Hepatocyte (in vitro differentiated cells): ENCODE data around the gene RDX. TPM values are rescaled to one million over a fixed set of nuclear protein-coding genes. Genes with fewer than 3 reads are reported as not detected.

Experiments used
- DNase-seq: peaks from one replicate; pipeline ENCODE4 v3.0.0-alpha.2; 2016; ENCODE audit warnings: low spot score
- H2AFZ ChIP-seq: fragments of 200-600 bp; sonication (generic); 2 replicates; pipeline ENCODE4 v1.6.0; 2016; ENCODE audit warnings: antibody characterized with exemption, mild to moderate bottlenecking
- H3K27ac ChIP-seq: fragments of 200-600 bp; sonication (generic); 2 replicates; pipeline ENCODE4 v1.5.1; 2016; ENCODE audit warnings: mild to moderate bottlenecking
- H3K27me3 ChIP-seq: fragments of 200-600 bp; sonication (generic); 2 replicates; pipeline ENCODE4 v1.6.1; 2016
- H3K36me3 ChIP-seq: fragments of 200-600 bp; sonication (generic); replicated peaks from 2 replicates; pipeline ENCODE4 v1.5.1; 2016; ENCODE audit warnings: low read depth; ENCODE audit not compliant: insufficient read depth
- H3K4me1 ChIP-seq: fragments of 200-600 bp; sonication (generic); 2 replicates; pipeline ENCODE4 v1.5.1; 2016; ENCODE audit warnings: mild to moderate bottlenecking, moderate library complexity; ENCODE audit not compliant: insufficient read depth
- H3K4me2 ChIP-seq: fragments of 200-600 bp; sonication (generic); 2 replicates; pipeline ENCODE4 v1.6.0; 2016
- H3K4me3 ChIP-seq: fragments of 200-600 bp; sonication (generic); 2 replicates; pipeline ENCODE4 v1.5.1; 2016; ENCODE audit warnings: mild to moderate bottlenecking
- H3K79me2 ChIP-seq: fragments of 200-600 bp; sonication (generic); 2 replicates; pipeline ENCODE4 v1.6.0; 2017; ENCODE audit warnings: mild to moderate bottlenecking
- H3K9me2 ChIP-seq: fragments of 200-600 bp; sonication (generic); replicated peaks from 2 replicates; pipeline ENCODE4 v1.6.0; 2017; ENCODE audit warnings: mild to moderate bottlenecking; ENCODE audit not compliant: insufficient read depth
- H3K9me3 ChIP-seq: fragments of 200-600 bp; sonication (generic); 2 replicates; pipeline ENCODE4 v1.5.1; 2016; ENCODE audit warnings: low read depth, mild to moderate bottlenecking
- H4K20me1 ChIP-seq: fragments of 200-600 bp; sonication (generic); 2 replicates; pipeline ENCODE4 v1.6.0; 2016; ENCODE audit warnings: mild to moderate bottlenecking; ENCODE audit not compliant: insufficient read depth, poor library complexity, severe bottlenecking
- EZH2 ChIP-seq: fragments of 200-600 bp; sonication (generic); IDR thresholded peaks from 2 replicates; pipeline ENCODE4 v1.6.1; 2016; ENCODE audit warnings: antibody characterized with exemption, mild to moderate bottlenecking, borderline replicate concordance
- EZH2phosphoT487 ChIP-seq: fragments of 200-600 bp; sonication (generic); IDR thresholded peaks from one replicate; pipeline ENCODE4 v1.6.1; 2018; ENCODE audit warnings: antibody characterized with exemption, mild to moderate bottlenecking, low read depth, moderate library complexity; ENCODE audit not compliant: unreplicated experiment, severe bottlenecking
- WGBS: methylation state at CpG from one replicate; pipeline ENCODE4 v1.1.6; 2016; ENCODE audit warnings: low lambda C conversion rate; ENCODE audit errors: missing lambda C conversion rate; 5-methylcytosine and 5-hydroxymethylcytosine counted together
- polyA plus RNA-seq: library from polyadenylated mRNA; unstranded; fragments of >200 nt; fragmentation: Nextera tagmentation; extraction: Ambion mirVana; gene quantifications from 2 replicates; pipeline ENCODE4 v1.2.1, GENCODE V29; 2016
- total RNA-seq: library from RNA; depleted of rRNA; stranded (reverse); fragments of >200 nt; gene quantifications from 2 replicates; pipeline ENCODE4 v1.2.3, GENCODE V29; 2014
- TF ChIP-seq, protein P1 (sequence below): fragments of 200-600 bp; sonication (generic); IDR thresholded peaks from 2 replicates; pipeline ENCODE4 v1.5.1; 2016; ENCODE audit warnings: antibody characterized with exemption, mild to moderate bottlenecking; ENCODE audit not compliant: poor library complexity

RDX gene
- total and polyA plus RNA-seq, 2 experiments from 2014 or later = 106 to 143 TPM

- H2AFZ ChIP-seq = no peak overlapping the region
- H4K20me1 ChIP-seq = no peaks in the 10 kb centered on the region
- DNase-seq = no peak
- H3K79me2 ChIP-seq = no peaks in the 10 kb centered on the region
- no peaks in the 10 kb centered on the region for H3K9me3 ChIP-seq
- H3K27ac ChIP-seq = no peak overlapping the region
- H3K9me2 ChIP-seq = no peaks in the 10 kb centered on the region
- no peak overlapping the region for H3K4me3 ChIP-seq
- H3K27me3 ChIP-seq = no peaks in the 10 kb centered on the region
- TF ChIP-seq, protein P1, sequence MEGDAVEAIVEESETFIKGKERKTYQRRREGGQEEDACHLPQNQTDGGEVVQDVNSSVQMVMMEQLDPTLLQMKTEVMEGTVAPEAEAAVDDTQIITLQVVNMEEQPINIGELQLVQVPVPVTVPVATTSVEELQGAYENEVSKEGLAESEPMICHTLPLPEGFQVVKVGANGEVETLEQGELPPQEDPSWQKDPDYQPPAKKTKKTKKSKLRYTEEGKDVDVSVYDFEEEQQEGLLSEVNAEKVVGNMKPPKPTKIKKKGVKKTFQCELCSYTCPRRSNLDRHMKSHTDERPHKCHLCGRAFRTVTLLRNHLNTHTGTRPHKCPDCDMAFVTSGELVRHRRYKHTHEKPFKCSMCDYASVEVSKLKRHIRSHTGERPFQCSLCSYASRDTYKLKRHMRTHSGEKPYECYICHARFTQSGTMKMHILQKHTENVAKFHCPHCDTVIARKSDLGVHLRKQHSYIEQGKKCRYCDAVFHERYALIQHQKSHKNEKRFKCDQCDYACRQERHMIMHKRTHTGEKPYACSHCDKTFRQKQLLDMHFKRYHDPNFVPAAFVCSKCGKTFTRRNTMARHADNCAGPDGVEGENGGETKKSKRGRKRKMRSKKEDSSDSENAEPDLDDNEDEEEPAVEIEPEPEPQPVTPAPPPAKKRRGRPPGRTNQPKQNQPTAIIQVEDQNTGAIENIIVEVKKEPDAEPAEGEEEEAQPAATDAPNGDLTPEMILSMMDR = no peak
- TF ChIP-seq EZH2 = no peak
- no peak for TF ChIP-seq EZH2phosphoT487
- no peaks in the 10 kb centered on the region for H3K4me1 ChIP-seq
- no peaks in the 10 kb centered on the region for H3K36me3 ChIP-seq
- over 99% methylated on average over 6 of the region's 6 CpGs for WGBS
- H3K4me2 ChIP-seq = no peak overlapping the region
Observed at GRCh38 chr11:110187731-110188130, 108.7 kb downstream of the RDX start.

DNA sequence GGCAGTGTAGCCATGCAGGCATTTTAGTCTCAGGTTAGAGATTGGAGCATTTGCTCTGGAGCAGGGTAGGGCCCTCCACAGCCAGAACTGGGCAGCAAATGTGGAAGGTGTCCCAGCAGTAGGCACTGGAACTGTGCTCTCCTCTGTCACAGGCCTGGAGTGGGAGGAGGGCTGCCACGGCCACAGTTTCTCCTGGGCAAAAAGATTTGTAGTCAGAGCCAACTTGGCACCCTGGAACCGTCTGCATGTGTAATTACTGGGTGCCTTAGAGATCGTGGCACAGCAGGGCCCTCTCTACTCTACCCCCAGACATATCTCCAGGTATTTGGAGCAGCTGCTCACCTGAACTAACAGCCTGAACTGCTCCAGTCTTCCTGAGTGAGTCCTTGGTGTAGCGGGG lies 109.5 kb downstream of the RDX start:
- no peak overlapping the region for H2AFZ ChIP-seq
- WGBS = 91% methylated on average over 4 of the region's 4 CpGs

DNA sequence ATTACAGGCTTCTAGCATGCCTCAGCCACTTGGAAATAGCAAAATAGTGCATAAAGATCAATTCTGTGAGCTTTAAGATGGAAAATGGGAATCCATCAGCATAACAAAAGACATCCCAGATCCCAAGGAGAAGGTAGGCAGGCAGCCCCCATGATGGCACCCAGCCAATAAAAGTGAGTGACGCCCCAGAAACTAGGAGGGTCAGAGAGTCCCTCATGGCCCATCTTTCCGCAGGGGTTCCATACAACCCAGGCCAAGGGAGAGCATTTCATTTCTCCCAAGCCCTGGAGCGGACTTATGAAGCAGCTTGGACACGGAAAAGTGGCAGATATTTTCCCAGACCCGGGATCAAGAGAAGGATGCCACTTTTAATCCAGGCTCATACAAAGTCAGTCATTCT lies 110.0 kb downstream of the RDX start:
- 97% methylated on average over 5 of the region's 5 CpGs for WGBS
- Histone ChIP-seq H4K20me1 (no peaks in the 10 kb centered on the region), H3K27me3 (no peaks in the 10 kb centered on the region), H3K9me3 (no peaks in the 10 kb centered on the region), H3K36me3 (no peaks in the 10 kb centered on the region), H3K27ac (no peak overlapping the region), H3K9me2 (no peaks in the 10 kb centered on the region), H3K4me1 (no peaks in the 10 kb centered on the region), H3K79me2 (no peaks in the 10 kb centered on the region), H2AFZ (no peak overlapping the region), H3K4me2 (no peak overlapping the region), H3K4me3 (no peak overlapping the region)
- DNase-seq = no peak
- TF ChIP-seq, protein P1 = no peak
- TF ChIP-seq EZH2phosphoT487 (no peak), EZH2 (no peak)

More for the DNA sequence above, 109.5 kb downstream of the RDX start:
- no peak overlapping the region for H3K27ac ChIP-seq
- H4K20me1 ChIP-seq = no peaks in the 10 kb centered on the region
- TF ChIP-seq, protein P1 = no peak
- TF ChIP-seq EZH2phosphoT487 (no peak), EZH2 (no peak)
- no peak overlapping the region for H3K4me3 ChIP-seq
- no peaks in the 10 kb centered on the region for H3K79me2 ChIP-seq
- H3K4me1 ChIP-seq = no peaks in the 10 kb centered on the region
- H3K4me2 ChIP-seq = no peak overlapping the region
- H3K36me3 ChIP-seq = no peaks in the 10 kb centered on the region
- no peak for DNase-seq
- H3K27me3 ChIP-seq = no peaks in the 10 kb centered on the region
- no peaks in the 10 kb centered on the region for H3K9me2 ChIP-seq
- H3K9me3 ChIP-seq = no peaks in the 10 kb centered on the region

DNA sequence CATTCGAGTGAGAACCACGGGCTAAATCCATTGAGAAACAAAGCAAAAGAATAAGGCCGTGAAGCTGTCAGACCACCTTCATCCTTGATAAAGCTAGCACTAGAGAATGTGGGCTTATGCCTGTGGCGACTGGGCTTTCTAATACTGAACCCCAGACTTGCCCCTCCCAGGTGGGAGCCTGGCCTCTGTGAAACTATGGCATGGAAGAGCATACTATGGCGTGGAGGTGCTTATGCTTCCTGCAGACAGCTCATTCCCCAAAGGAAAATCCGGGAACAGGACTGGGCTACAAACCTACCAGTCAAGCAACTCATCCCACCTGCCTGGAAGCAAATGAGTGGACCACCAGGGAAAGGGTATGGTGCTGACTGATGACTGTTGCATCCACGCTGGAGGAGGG lies 110.8 kb downstream of the RDX start:
- Histone ChIP-seq H4K20me1 (no peaks in the 10 kb centered on the region), H3K4me2 (no peak overlapping the region), H3K27ac (no peak overlapping the region), H3K79me2 (no peaks in the 10 kb centered on the region), H3K27me3 (no peaks in the 10 kb centered on the region), H3K4me3 (no peak overlapping the region), H2AFZ (no peak overlapping the region), H3K9me2 (no peaks in the 10 kb centered on the region), H3K9me3 (no peaks in the 10 kb centered on the region), H3K36me3 (no peaks in the 10 kb centered on the region), H3K4me1 (no peaks in the 10 kb centered on the region)
- WGBS = 64% methylated on average over 7 of the region's 7 CpGs
- no peak for TF ChIP-seq EZH2
- no peak for TF ChIP-seq EZH2phosphoT487
- TF ChIP-seq, protein P1 = no peak
- no peak for DNase-seq
